Erythroblast (primary cell): ENCODE results near the gene KCNIP4.

Experiments
- GATA1 ChIP-seq: IDR thresholded peaks from 2 replicates; pipeline ENCODE4 v1.6.1; 2011; ENCODE audit warnings: low read depth, mild to moderate bottlenecking, control low read depth, low read length, moderate library complexity
- POLR2A ChIP-seq: IDR thresholded peaks from 2 replicates; pipeline ENCODE4 v1.6.1; 2011; ENCODE audit warnings: mild to moderate bottlenecking, low read length

DNA sequence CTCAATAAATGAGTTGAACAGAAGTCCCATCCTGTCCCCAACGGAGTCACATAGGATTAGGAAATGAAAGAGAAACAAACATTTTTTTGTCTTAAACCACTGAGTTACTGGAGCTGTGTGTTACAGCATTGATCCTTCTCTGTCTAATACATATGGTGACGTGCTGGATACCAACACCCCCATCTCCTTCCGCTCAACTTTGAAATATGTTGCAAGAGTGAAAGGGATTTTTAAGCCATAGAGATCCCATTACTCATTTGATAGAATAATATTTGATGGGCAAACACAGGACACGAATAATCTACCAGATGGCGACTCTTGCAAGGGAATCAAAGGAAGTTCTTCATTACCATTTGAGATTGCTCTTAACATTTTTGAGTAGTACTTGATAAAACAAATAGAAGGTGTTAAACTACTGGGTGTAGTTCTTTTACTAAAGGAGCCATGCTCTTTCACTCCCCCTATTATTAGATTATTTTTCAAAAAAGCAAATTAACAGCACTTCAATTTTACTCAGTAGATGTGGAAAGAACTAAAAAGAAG is 1107.9 kb downstream of the KCNIP4 start:
- TF ChIP-seq POLR2A (no peak), GATA1 (no peak)
